Measurements from ENCODE around the gene TTC9.

TTC9 gene

DNA sequence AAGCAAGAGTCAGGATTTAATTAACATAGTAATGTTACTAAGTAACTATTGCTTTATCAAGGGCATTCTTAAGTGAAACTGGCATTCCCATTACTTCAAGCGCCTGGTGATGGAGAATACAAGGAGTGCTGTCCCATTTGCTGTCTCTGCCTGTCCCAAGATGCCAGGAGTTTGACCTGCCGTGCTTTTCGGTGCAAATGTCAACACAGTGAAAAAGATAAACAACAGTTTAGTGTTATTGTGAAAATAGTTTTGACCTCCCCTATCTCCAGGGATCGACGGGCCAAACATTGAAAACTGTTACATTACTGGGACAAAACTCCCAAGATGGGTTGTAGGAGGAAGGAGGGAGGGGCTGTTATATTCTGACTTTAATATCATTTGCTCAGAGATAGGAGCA, 74.8 kb downstream of the TTC9 start:
- no peak for DNase-seq (ENCODE audit: low spot score)

DNA sequence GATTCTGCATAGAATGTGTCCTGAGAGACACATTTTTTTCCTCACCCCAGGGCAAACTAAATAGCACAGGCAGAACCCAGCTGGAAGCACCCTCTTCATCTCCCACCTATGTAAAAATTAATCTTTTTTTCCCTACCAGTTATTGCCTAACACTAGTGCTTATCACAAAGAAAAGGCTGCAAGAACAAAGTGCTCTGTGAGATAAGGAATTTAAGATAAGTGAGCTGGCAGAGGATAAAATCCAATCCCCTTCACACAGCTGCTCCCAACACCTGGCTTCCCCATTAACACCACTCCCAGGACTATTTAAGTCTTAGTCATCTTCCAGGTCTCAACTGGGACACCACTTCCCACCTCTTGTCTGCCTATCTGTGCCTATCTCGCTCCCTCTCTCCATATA, 75.2 kb downstream of the TTC9 start:
- no peak for DNase-seq (ENCODE audit: low spot score)

DNA sequence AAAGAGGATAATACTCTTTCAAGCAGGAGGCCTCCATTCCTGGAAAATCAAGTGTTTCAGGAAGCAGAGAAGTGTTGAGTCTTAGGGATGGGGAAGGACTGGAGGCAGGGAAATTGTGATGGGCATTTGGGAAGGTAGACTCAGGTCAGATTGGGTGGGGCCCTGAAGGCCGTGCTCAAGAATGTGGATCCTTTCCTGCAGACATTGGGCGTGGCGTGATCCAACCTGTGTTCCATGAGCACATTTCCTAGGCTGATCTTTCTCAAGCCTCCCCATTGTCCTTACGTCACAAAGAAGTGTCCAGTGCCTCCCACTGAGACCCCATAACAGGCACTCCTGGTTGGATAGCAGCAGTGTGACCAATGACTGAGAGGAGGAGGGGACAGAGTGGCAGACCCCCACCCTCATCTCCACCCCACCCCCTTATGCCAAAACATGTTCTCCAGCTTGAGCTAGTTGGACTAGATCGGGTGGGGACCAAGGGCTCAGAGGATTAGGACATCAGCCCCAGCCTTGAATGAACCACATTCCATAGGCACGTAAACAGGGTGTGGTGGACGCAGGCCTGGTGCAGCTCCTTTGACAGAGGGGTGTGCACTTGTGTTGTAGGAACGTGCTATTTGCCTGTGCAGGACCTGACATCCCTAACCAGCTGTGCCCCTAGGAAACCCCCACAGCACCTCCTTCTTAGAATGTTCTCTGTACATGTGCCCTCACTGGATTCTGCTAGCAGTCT, 76.8 kb downstream of the TTC9 start:
- no peak for DNase-seq (ENCODE audit: low spot score)

DNA sequence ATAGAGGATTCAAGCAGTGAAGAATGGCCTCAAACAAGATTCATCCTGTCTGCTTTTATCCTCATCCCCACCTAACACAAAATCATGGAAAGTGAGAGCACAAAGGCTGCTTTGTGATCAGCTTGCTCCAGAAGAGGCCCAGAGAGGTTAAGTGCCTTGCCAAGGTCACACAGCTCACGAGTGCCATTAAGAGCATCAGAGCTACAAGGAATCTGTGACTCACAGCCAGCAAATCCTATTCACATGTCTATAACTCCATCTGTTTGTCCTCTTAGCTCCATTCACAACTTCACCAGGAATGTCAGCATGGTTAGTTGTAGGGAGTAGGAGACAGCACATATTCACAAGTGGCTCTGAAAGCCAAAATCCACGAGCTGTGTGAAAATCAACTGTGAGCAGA, 79.8 kb downstream of the TTC9 start:
- no peak for DNase-seq (ENCODE audit: low spot score)

DNA sequence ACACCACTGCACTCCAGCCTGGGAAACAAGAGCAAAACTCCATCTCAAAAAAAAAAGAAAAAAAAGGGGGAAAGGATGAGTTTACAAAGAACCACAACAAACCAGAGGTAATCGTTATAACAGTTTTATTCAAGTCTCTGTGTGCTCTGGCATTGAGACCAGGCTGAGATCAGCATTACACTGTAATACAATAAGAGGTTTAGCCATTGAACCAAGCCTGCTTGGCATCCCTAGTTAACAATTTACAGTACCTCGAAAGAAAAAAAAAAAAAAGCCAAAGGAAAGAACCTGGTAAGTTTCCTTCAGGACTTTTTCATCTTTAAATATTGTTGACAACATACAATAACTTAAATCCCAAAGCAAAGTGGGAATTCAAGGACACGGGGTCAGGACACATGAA, 80.7 kb downstream of the TTC9 start:
- no peak for DNase-seq (ENCODE audit: low spot score)

DNA sequence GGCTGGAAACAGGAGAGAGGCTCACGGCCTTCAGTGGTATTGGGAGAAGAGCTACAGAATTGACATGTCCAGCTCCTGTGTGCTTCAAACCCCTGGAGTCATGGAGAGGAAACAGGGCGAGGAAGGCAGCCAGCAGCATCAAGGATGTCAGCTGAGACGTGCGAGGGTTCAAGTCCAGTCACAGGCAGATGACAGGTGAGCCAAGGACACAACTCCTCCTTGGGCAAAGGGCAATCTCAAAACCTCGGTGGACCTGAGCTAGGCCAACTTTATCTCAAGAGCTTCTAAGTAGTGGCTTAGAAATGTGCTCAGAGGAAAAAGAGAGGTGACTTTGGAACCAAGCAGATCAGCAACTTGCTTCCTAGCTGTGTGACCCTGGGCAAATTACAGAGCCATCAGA, 81.6 kb downstream of the TTC9 start:
- DNase-seq (ENCODE audit: low spot score), result no peak

DNA sequence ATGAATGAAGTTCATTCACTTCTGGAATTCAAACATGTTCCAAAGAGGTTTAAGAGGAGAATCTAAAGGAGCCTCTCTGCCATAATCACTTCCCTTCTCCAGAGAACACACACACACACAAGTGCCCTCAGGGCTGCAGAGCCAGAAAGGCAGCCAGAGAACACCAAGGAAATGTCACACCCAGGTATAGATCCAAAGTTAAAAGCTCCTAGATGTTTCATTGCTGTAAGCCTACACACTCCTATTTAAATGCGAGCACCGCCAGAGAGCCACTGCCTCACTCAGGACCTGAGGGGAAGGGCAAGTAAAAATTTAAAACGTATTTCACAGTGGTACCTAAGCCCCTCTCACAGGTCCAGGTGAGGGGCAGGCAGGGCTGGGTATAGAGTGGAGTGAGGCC, 82.4 kb downstream of the TTC9 start:
- no peak for DNase-seq (ENCODE audit: low spot score)

DNA sequence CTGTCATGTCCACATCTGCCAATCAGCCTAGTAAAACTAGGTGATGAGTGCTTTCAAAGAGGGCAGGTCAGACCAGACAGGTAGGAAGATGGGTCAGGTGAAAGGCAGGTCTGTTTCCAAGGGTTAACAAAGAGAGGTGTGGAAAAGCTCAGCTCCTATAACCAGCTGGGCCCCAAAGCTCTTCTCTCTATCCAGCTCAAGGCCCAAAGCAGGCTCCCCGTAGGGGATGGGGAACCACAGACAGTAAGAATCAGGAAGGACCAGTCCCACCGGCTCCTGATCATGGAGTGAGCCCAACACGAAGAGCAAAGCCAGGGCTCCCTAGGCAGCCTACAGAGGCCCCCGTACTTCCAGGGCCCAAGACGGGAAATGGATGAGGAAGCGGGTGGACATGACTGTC, 83.2 kb downstream of the TTC9 start:
- DNase-seq (ENCODE audit: low spot score), result no peak
